Caco-2 (cell line): ENCODE data around the gene RNASE12. TPM values are rescaled to one million over a fixed set of nuclear protein-coding genes. Genes with fewer than 3 reads are reported as not detected.

Source experiments
- BruUV-seq: library from RNA; stranded (reverse); fragments of 400-500 nt; replicated peaks from 2 replicates; lab custom pipeline; 2021; lab: Mats Ljungman, UMichigan
- CTCF ChIA-PET: fragments of 300-600 bp; sonication (Branson Sonifier 250); formaldehyde crosslinking; loops from one replicate; lab custom pipeline; 2022; ENCODE audit warnings: antibody characterized with exemption; lab: Charles Lee
- POLR2A ChIA-PET: fragments of 300-600 bp; sonication (Branson Sonifier 250); formaldehyde crosslinking; loops from one replicate; lab custom pipeline; 2022; ENCODE audit warnings: antibody characterized with exemption; lab: Charles Lee
- DNase-seq, 2 experiments: peaks; one replicate each; pipeline versions ENCODE4 v3.0.0 to v3.0.0-alpha.2; 2020 to 2022
- H3K27me3 ChIP-seq: replicated peaks from 2 replicates; pipeline ENCODE4 v1.6.0; 2011; ENCODE audit warnings: low read length; ENCODE audit not compliant: control insufficient read depth, insufficient read depth
- H3K36me3 ChIP-seq: 2 replicates; pipeline ENCODE4 v1.5.1; 2011; ENCODE audit warnings: low read length; ENCODE audit not compliant: control insufficient read depth, insufficient read depth
- H3K4me1 ChIP-seq: fragments of 250-450 bp; sonication (Bioruptor Pico); 2 replicates; pipeline ENCODE4 v1.5.1; 2020; ENCODE audit warnings: mild to moderate bottlenecking
- H3K4me3 ChIP-seq: 2 replicates; pipeline ENCODE4 v1.5.1; 2011; ENCODE audit warnings: low read depth, mild to moderate bottlenecking, control low read depth, low read length
- H3K9me3 ChIP-seq: fragments of 250-450 bp; sonication (Bioruptor Pico); 2 replicates; pipeline ENCODE4 v1.5.1; 2020; ENCODE audit warnings: mild to moderate bottlenecking, moderate library complexity
- H3K27ac Mint-ChIP-seq: one replicate; pipeline ENCODE4 v1.8.0; 2022; ENCODE audit warnings: mixed read lengths; ENCODE audit not compliant: unreplicated experiment
- H3K27me3 Mint-ChIP-seq: one replicate; pipeline ENCODE4 v1.8.0; 2022; ENCODE audit warnings: mixed read lengths; ENCODE audit not compliant: insufficient read depth, unreplicated experiment
- H3K36me3 Mint-ChIP-seq: one replicate; pipeline ENCODE4 v1.8.0; 2022; ENCODE audit warnings: mild to moderate bottlenecking, mixed read lengths; ENCODE audit not compliant: insufficient read depth, unreplicated experiment
- H3K4me1 Mint-ChIP-seq: one replicate; pipeline ENCODE4 v1.8.0; 2022; ENCODE audit warnings: low read depth, mixed read lengths; ENCODE audit not compliant: unreplicated experiment
- H3K4me3 Mint-ChIP-seq: one replicate; pipeline ENCODE4 v1.8.0; 2022; ENCODE audit warnings: mild to moderate bottlenecking, moderate library complexity, mixed read lengths; ENCODE audit not compliant: unreplicated experiment
- H3K9me3 Mint-ChIP-seq: one replicate; pipeline ENCODE4 v1.8.0; 2022; ENCODE audit warnings: mixed read lengths; ENCODE audit not compliant: unreplicated experiment
- intact Hi-C: fragments of 100-400 bp; cut with micrococcal nuclease; formaldehyde crosslinking; loops from one replicate; pipeline ENCODE4 v1.10.0; 2022; ENCODE audit not compliant: unreplicated experiment
- total RNA-seq: library from RNA; stranded (reverse); gene quantifications from 2 replicates; pipeline ENCODE4 v1.2.3, GENCODE V29; 2022
- TF ChIP-seq, protein P1 (sequence below), 2 experiments: fragments of 200-600 bp in 1 of 2; IDR thresholded peaks; 1 replicate in 1 of 2; 2 replicates in 1 of 2; pipeline versions ENCODE4 v1.5.1 to v1.8.0; 2011 to 2022; ENCODE audit warnings: antibody characterized with exemption in 1 of 2, control low read depth in 1 of 2, inconsistent platforms in 1 of 2, low read depth in 1 of 2, low read length in 1 of 2, mild to moderate bottlenecking in 1 of 2, moderate library complexity in 1 of 2; ENCODE audit not compliant: insufficient read depth in 1 of 2, severe bottlenecking in 1 of 2, unreplicated experiment in 1 of 2

RNASE12 gene
- total RNA-seq, 1 experiment from 2014 or later = not detected

DNA sequence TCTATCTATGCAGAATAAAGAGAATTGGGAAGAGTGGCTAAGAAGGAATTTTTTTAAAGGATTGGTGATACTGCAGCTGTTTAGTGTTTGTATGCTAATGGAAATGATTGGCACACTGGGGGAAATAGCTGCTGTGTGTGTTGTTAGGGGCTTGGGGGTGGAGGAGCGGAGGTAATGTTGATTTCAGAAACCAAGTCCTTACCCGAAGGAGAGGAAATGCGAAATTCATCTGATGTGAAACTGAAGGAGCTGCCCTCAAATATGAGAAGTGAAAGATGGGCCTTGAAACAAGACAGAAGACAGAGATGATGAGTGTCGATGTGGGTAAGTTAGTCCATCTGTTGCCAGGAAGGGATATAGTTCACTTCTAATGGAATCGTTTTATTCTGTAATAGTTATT, 21.2 kb upstream of the RNASE12 start:
- CTCF ChIA-PET = interaction anchor here (1.0 to 2.2 kb wide), 8 partner anchors 9 to 269 kb away, joined by 3 to 13 read pairs (median 8); partner anchors contain the start of genes PARP2 and RNASE4
- intact Hi-C loops = no loop called here
- Histone ChIP-seq H3K4me1 (0 out of 2 replicates have a peak, but pooled peaks cover 4% of the 10 kb centered on the region), H3K27me3 (no peaks in the 10 kb centered on the region), H3K9me3 (no peaks in the 10 kb centered on the region), H3K36me3 (no peaks in the 10 kb centered on the region), H3K4me3 (no peak overlapping the region)
- DNase-seq = no peak
- no peak overlapping the region for H3K4me3 Mint-ChIP-seq
- no TSS peak for BruUV-seq
- no peak overlapping the region for H3K27ac Mint-ChIP-seq
- POLR2A ChIA-PET = interaction anchor here (1.5 to 1.8 kb wide), 4 partner anchors 18 to 269 kb away, joined by 4 to 9 read pairs (median 6); partner anchors contain the start of genes PARP2 and PIP4P1
- no peaks in the 10 kb centered on the region for H3K27me3 Mint-ChIP-seq
- H3K4me1 Mint-ChIP-seq = peaks cover 26% of the 10 kb centered on the region
- H3K36me3 Mint-ChIP-seq = no peaks in the 10 kb centered on the region
- no peaks in the 10 kb centered on the region for H3K9me3 Mint-ChIP-seq
- TF ChIP-seq, protein P1, sequence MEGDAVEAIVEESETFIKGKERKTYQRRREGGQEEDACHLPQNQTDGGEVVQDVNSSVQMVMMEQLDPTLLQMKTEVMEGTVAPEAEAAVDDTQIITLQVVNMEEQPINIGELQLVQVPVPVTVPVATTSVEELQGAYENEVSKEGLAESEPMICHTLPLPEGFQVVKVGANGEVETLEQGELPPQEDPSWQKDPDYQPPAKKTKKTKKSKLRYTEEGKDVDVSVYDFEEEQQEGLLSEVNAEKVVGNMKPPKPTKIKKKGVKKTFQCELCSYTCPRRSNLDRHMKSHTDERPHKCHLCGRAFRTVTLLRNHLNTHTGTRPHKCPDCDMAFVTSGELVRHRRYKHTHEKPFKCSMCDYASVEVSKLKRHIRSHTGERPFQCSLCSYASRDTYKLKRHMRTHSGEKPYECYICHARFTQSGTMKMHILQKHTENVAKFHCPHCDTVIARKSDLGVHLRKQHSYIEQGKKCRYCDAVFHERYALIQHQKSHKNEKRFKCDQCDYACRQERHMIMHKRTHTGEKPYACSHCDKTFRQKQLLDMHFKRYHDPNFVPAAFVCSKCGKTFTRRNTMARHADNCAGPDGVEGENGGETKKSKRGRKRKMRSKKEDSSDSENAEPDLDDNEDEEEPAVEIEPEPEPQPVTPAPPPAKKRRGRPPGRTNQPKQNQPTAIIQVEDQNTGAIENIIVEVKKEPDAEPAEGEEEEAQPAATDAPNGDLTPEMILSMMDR (IDR thresholded peaks at IDR 0.05; ENCODE audit: insufficient read depth in 1 of 2, low read depth in 1 of 2, low read length in 1 of 2, severe bottlenecking in 1 of 2, unreplicated experiment in 1 of 2) = no peak

- Histone ChIP-seq H3K36me3 (no peaks in the 10 kb centered on the region), H3K4me1 (0 out of 2 replicates have a peak, but pooled peaks cover 4% of the 10 kb centered on the region), H3K9me3 (no peaks in the 10 kb centered on the region), H3K27me3 (no peaks in the 10 kb centered on the region), H3K4me3 (no peak overlapping the region)
- Mint-ChIP-seq H3K27me3 (no peaks in the 10 kb centered on the region), H3K9me3 (no peaks in the 10 kb centered on the region), H3K27ac (no peak overlapping the region), H3K4me1 (peaks cover 25% of the 10 kb centered on the region), H3K36me3 (no peaks in the 10 kb centered on the region), H3K4me3 (no peak overlapping the region)
- ChIA-PET CTCF (no interaction called here), POLR2A (no interaction called here)
- intact Hi-C loops = no loop called here
- TF ChIP-seq, protein P1 (IDR thresholded peaks at IDR 0.05; ENCODE audit: insufficient read depth in 1 of 2, low read depth in 1 of 2, low read length in 1 of 2, severe bottlenecking in 1 of 2, unreplicated experiment in 1 of 2) = no peak
- BruUV-seq = no TSS peak
- no peak for DNase-seq
Measured at GRCh38 chr14:20611277-20611676, 20.1 kb upstream of the RNASE12 start.

- no peaks in the 10 kb centered on the region for H3K36me3 Mint-ChIP-seq
- no TSS peak for BruUV-seq
- peaks cover 14% of the 10 kb centered on the region for H3K4me1 Mint-ChIP-seq
- H3K27me3 Mint-ChIP-seq = no peaks in the 10 kb centered on the region
- no peaks in the 10 kb centered on the region for H3K27me3 ChIP-seq
- H3K36me3 ChIP-seq = no peaks in the 10 kb centered on the region
- H3K9me3 ChIP-seq = no peaks in the 10 kb centered on the region
- no peaks in the 10 kb centered on the region for H3K4me1 ChIP-seq
- ChIA-PET CTCF (interaction anchor here (0.5 to 2.5 kb wide), 9 partner anchors 18 to 267 kb away, joined by 3 to 8 read pairs (median 3); partner anchors contain the start of genes PARP2 and RNASE12), POLR2A (interaction anchor here (0.5 kb wide), 1 partner anchor 77 kb away, joined by 3 read pairs; no protein-coding TSS in a partner anchor)
- no peaks in the 10 kb centered on the region for H3K9me3 Mint-ChIP-seq
- TF ChIP-seq, protein P1 (IDR thresholded peaks at IDR 0.05; ENCODE audit: insufficient read depth in 1 of 2, low read depth in 1 of 2, low read length in 1 of 2, severe bottlenecking in 1 of 2, unreplicated experiment in 1 of 2) = no peak
- peak; percentile 85 to 88 for DNase-seq
- peak overlapping the region; percentile 96 for H3K4me3 ChIP-seq
- no peak overlapping the region for H3K4me3 Mint-ChIP-seq
- intact Hi-C loops = no loop called here
- H3K27ac Mint-ChIP-seq = no peak overlapping the region
Measured at GRCh38 chr14:20610002-20610765, 19.0 kb upstream of the RNASE12 start.
